ENCODE data around the gene SLC6A6. TPM values are rescaled to one million over a fixed set of nuclear protein-coding genes. Genes with fewer than 3 reads are reported as not detected.

SLC6A6 gene
- total RNA-seq, 2 donors from 2014 or later: 81.5 to 85.9 TPM

- H3K4me1 ChIP-seq: no peaks in the 10 kb centered on the region
- DNase-seq (ENCODE audit: low spot score): no peak
These were observed 42.1 kb upstream of the SLC6A6 start for GRCh38 chr3:14360123-14360881.

GRCh38 chr3:14361068-14361677 lies 41.2 kb upstream of the SLC6A6 start:
- no peak for TF ChIP-seq CTCF (IDR thresholded peaks at IDR 0.05)
- no peak for DNase-seq (ENCODE audit: low spot score)
- H3K4me3 ChIP-seq: no peak overlapping the region
- no peaks in the 10 kb centered on the region for H3K4me1 ChIP-seq
- H3K27ac ChIP-seq: no peak overlapping the region
- no peaks in the 10 kb centered on the region for H3K27me3 ChIP-seq
- H3K9me3 ChIP-seq: no peaks in the 10 kb centered on the region
- no peaks in the 10 kb centered on the region for H3K36me3 ChIP-seq

More at GRCh38 chr3:14360123-14360881, 42.1 kb upstream of the SLC6A6 start:
- Histone ChIP-seq H3K9me3 (no peaks in the 10 kb centered on the region), H3K27ac (no peak overlapping the region), H3K36me3 (no peaks in the 10 kb centered on the region), H3K4me3 (no peak overlapping the region), H3K27me3 (no peaks in the 10 kb centered on the region)
- no peak for TF ChIP-seq CTCF (IDR thresholded peaks at IDR 0.05)

- Histone ChIP-seq H3K27ac (no peak overlapping the region), H3K27me3 (no peaks in the 10 kb centered on the region), H3K9me3 (no peaks in the 10 kb centered on the region), H3K4me1 (no peaks in the 10 kb centered on the region), H3K4me3 (no peak overlapping the region), H3K36me3 (no peaks in the 10 kb centered on the region)
- DNase-seq (ENCODE audit: low spot score): no peak
- TF ChIP-seq CTCF (IDR thresholded peaks at IDR 0.05): no peak
These were observed 39.5 kb upstream of the SLC6A6 start for GRCh38 chr3:14362890-14363289.

- no peaks in the 10 kb centered on the region for H3K27me3 ChIP-seq
- H3K36me3 ChIP-seq: no peaks in the 10 kb centered on the region
- H3K9me3 ChIP-seq: no peaks in the 10 kb centered on the region
- TF ChIP-seq CTCF (IDR thresholded peaks at IDR 0.05): no peak
- H3K27ac ChIP-seq: no peak overlapping the region
- no peak for DNase-seq (ENCODE audit: low spot score)
- H3K4me3 ChIP-seq: no peak overlapping the region
- H3K4me1 ChIP-seq: no peaks in the 10 kb centered on the region
These were observed 39.0 kb upstream of the SLC6A6 start for GRCh38 chr3:14363379-14363778.

GRCh38 chr3:14363991-14364390 lies 38.4 kb upstream of the SLC6A6 start:
- no peak for TF ChIP-seq CTCF (IDR thresholded peaks at IDR 0.05)
- no peaks in the 10 kb centered on the region for H3K4me1 ChIP-seq
- H3K9me3 ChIP-seq: no peaks in the 10 kb centered on the region
- no peaks in the 10 kb centered on the region for H3K36me3 ChIP-seq
- DNase-seq (ENCODE audit: low spot score): no peak
- H3K4me3 ChIP-seq: no peak overlapping the region
- no peak overlapping the region for H3K27ac ChIP-seq
- no peaks in the 10 kb centered on the region for H3K27me3 ChIP-seq

All from right atrium auricular region (tissue), 2 donors.